Activated T-cell treated with anti-CD3 and anti-CD28 coated beads for 48 hours (primary cell): Measurements from ENCODE around the gene KDM1A.

Source experiments
- DNase-seq: peaks from one replicate; pipeline ENCODE4 v3.0.0-alpha.2; 2020; ENCODE audit warnings: low read depth

Gene KDM1A

GRCh38 chr1:23110391-23110790, 91.1 kb downstream of the KDM1A start:
- DNase-seq: no peak

GRCh38 chr1:23111600-23112535, 92.6 kb downstream of the KDM1A start:
- no peak for DNase-seq

- DNase-seq: no peak
Observed at GRCh38 chr1:23114424-23115079, 95.3 kb downstream of the KDM1A start.

GRCh38 chr1:23116216-23116836, 97.1 kb downstream of the KDM1A start:
- no peak for DNase-seq

GRCh38 chr1:23116921-23117699, 97.8 kb downstream of the KDM1A start:
- DNase-seq: no peak

- no peak for DNase-seq
Observed at GRCh38 chr1:23118407-23118806, 99.1 kb downstream of the KDM1A start.

GRCh38 chr1:23118957-23119792, 99.9 kb downstream of the KDM1A start:
- no peak for DNase-seq

GRCh38 chr1:23120383-23120782, 101.1 kb downstream of the KDM1A start:
- DNase-seq: no peak

- DNase-seq: no peak
Observed at GRCh38 chr1:23122023-23122748, 102.9 kb downstream of the KDM1A start.

- DNase-seq: no peak
Observed at GRCh38 chr1:23122796-23123195, 103.5 kb downstream of the KDM1A start.

GRCh38 chr1:23123528-23123927, 104.3 kb downstream of the KDM1A start:
- no peak for DNase-seq

GRCh38 chr1:23124259-23125026, 105.2 kb downstream of the KDM1A start:
- no peak for DNase-seq

- no peak for DNase-seq
Observed at GRCh38 chr1:23125489-23125888, 106.2 kb downstream of the KDM1A start.

- DNase-seq: no peak
Observed at GRCh38 chr1:23126200-23126599, 106.9 kb downstream of the KDM1A start.

GRCh38 chr1:23126801-23127200, 107.5 kb downstream of the KDM1A start:
- DNase-seq: no peak

GRCh38 chr1:23129846-23130245, 110.6 kb downstream of the KDM1A start:
- DNase-seq: no peak

- DNase-seq: no peak
Observed at GRCh38 chr1:23132033-23132432, 112.8 kb downstream of the KDM1A start.
